ENCODE data around the gene SOX5. TPM values are rescaled to one million over a fixed set of nuclear protein-coding genes. Genes with fewer than 3 reads are reported as not detected.

The SOX5 gene
- total RNA-seq, 3 donors from 2014 or later: 10.5 to 42.1 (median 11.7) TPM

DNA sequence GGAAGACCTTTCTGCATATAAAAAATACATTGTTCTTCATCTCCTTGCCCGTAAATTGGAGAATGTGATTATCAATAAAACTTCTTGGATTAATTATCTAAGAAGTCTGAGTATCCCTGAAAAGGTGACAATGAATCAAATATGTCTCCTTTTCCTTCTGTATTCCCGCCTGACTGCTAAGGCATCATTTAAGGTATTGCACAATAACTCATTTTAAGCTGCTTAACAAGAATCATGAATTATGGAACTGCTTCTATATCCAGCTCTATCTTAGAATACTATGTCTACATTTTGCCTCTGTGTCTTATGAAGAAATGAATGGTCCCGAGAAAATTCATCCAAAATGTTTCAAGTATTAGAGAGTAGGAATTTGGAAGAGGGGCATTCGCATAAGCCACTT lies 294.4 kb downstream of the SOX5 start:
- H3K9me3 ChIP-seq: no peaks in the 10 kb centered on the region
- H3K4me3 ChIP-seq: no peak overlapping the region
- H3K36me3 ChIP-seq: no peaks in the 10 kb centered on the region
- no peak for DNase-seq (ENCODE audit: low spot score in 2 of 2)
- no peak for TF ChIP-seq POLR2AphosphoS5 (IDR thresholded peaks at IDR 0.05)
- TF ChIP-seq POLR2A (IDR thresholded peaks at IDR 0.05): no peak
- TF ChIP-seq CTCF (IDR thresholded peaks at IDR 0.05): no peak
- H3K4me1 ChIP-seq: no peaks in the 10 kb centered on the region
- no peaks in the 10 kb centered on the region for H3K27me3 ChIP-seq
- H3K27ac ChIP-seq: no peak overlapping the region
- intact Hi-C loops (cut with DNase I; ENCODE audit: low total_unique reads): no loop called here

DNA sequence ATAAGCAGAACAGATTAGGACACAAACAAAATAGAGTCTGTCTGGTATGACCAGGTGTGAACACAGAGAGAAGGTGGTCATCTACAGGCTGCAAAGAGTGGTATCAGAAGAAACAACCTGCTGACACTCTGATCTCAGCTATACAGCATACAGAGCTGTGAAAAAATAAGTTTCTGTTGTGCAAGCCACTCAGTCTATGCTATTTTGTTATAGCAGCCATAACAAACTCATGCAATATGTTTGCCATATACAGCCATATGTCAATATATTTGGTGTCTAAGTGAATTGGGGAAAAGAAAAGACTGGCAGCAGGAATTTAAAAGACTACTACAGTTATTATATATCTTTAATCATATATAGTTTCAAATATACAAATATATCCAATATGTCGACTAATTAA lies 300.9 kb downstream of the SOX5 start:
- Histone ChIP-seq H3K27me3 (no peaks in the 10 kb centered on the region), H3K36me3 (no peaks in the 10 kb centered on the region), H3K27ac (no peak overlapping the region), H3K4me1 (no peaks in the 10 kb centered on the region), H3K9me3 (peaks cover 13 to 17% of the 10 kb centered on the region in 2 donors), H3K4me3 (no peak overlapping the region)
- DNase-seq (ENCODE audit: low spot score in 2 of 2): no peak
- intact Hi-C loops (cut with DNase I; ENCODE audit: low total_unique reads): no loop called here
- TF ChIP-seq CTCF (IDR thresholded peaks at IDR 0.05) (no peak), POLR2AphosphoS5 (IDR thresholded peaks at IDR 0.05) (no peak), POLR2A (IDR thresholded peaks at IDR 0.05) (no peak)

GRCh38 chr12:23640754-23641153 lies 308.7 kb downstream of the SOX5 start:
- Histone ChIP-seq H3K36me3 (no peaks in the 10 kb centered on the region), H3K27me3 (no peaks in the 10 kb centered on the region), H3K27ac (no peak overlapping the region), H3K4me1 (no peaks in the 10 kb centered on the region), H3K4me3 (no peak overlapping the region), H3K9me3 (no peaks in the 10 kb centered on the region)
- TF ChIP-seq POLR2AphosphoS5 (IDR thresholded peaks at IDR 0.05) (no peak), CTCF (IDR thresholded peaks at IDR 0.05) (no peak), POLR2A (IDR thresholded peaks at IDR 0.05) (no peak)
- no peak for DNase-seq (ENCODE audit: low spot score in 2 of 2)
- intact Hi-C loops (cut with DNase I; ENCODE audit: low total_unique reads): no loop called here

DNA sequence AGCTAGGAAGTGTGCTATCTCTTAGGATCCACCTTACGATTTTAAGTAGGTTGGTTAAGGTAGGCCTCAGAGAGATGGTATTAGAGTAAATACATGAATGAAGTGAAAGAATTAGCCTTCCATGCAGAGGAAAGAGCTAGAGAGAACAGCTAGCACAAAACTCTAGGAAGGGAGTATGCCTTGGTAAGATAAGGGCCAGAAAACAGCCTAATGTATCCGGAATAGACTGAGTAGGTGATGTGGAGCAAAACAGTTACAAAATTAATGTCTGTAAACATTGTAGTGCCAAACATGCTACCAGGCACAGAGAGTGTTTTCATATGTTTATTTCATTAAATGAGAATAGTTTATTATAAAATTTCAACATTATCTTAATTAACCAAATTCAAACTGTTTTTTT lies 315.1 kb downstream of the SOX5 start:
- Histone ChIP-seq H3K36me3 (no peaks in the 10 kb centered on the region), H3K4me1 (no peaks in the 10 kb centered on the region), H3K27ac (no peak overlapping the region), H3K9me3 (no peaks in the 10 kb centered on the region), H3K27me3 (no peaks in the 10 kb centered on the region), H3K4me3 (no peak overlapping the region)
- DNase-seq (ENCODE audit: low spot score in 2 of 2): no peak
- intact Hi-C loops (cut with DNase I; ENCODE audit: low total_unique reads): no loop called here
- TF ChIP-seq CTCF (IDR thresholded peaks at IDR 0.05): no peak
- TF ChIP-seq POLR2A (IDR thresholded peaks at IDR 0.05): no peak
- no peak for TF ChIP-seq POLR2AphosphoS5 (IDR thresholded peaks at IDR 0.05)

GRCh38 chr12:23631786-23632377 lies 317.6 kb downstream of the SOX5 start:
- no peak for DNase-seq (ENCODE audit: low spot score in 2 of 2)
- no peaks in the 10 kb centered on the region for H3K4me1 ChIP-seq
- H3K27me3 ChIP-seq: no peaks in the 10 kb centered on the region
- no peak overlapping the region for H3K4me3 ChIP-seq
- no peaks in the 10 kb centered on the region for H3K9me3 ChIP-seq
- no peaks in the 10 kb centered on the region for H3K36me3 ChIP-seq
- H3K27ac ChIP-seq: no peak overlapping the region
- TF ChIP-seq POLR2AphosphoS5 (IDR thresholded peaks at IDR 0.05): no peak
- no peak for TF ChIP-seq CTCF (IDR thresholded peaks at IDR 0.05)
- no peak for TF ChIP-seq POLR2A (IDR thresholded peaks at IDR 0.05)
- intact Hi-C loops (cut with DNase I; ENCODE audit: low total_unique reads): no loop called here

Data from breast epithelium (tissue), 4 donors.